LNCaP clone FGC (cell line): ENCODE results near the gene LIF.

ENCODE experiments used
- DNase-seq: peaks from one replicate; pipeline ENCODE4 v3.0.0-alpha.2; 2011; ENCODE audit warnings: low read depth
- H3K4me3 ChIP-seq: 2 replicates; pipeline ENCODE4 v1.5.1; 2011; ENCODE audit warnings: mild to moderate bottlenecking, low read depth, low read length, control low read depth
- CTCF ChIP-seq: IDR thresholded peaks from 2 replicates; pipeline ENCODE4 v1.5.1; 2012; ENCODE audit warnings: mild to moderate bottlenecking; ENCODE audit not compliant: control insufficient read depth, insufficient read depth; ENCODE audit errors: extremely low read depth

Gene LIF

GRCh38 chr22:30284666-30285065 lies 38.1 kb upstream of the LIF start:
- TF ChIP-seq CTCF = no peak
- no peak for DNase-seq
- no peak overlapping the region for H3K4me3 ChIP-seq

- TF ChIP-seq CTCF = no peak
- H3K4me3 ChIP-seq = no peak overlapping the region
- no peak for DNase-seq
Observed at GRCh38 chr22:30284172-30284571, 37.6 kb upstream of the LIF start.

GRCh38 chr22:30283342-30283741 lies 36.8 kb upstream of the LIF start:
- H3K4me3 ChIP-seq = no peak overlapping the region
- TF ChIP-seq CTCF = no peak
- no peak for DNase-seq

- no peak for DNase-seq
- no peak overlapping the region for H3K4me3 ChIP-seq
- no peak for TF ChIP-seq CTCF
Observed at GRCh38 chr22:30282616-30283046, 36.1 kb upstream of the LIF start.

GRCh38 chr22:30280505-30280904 lies 33.9 kb upstream of the LIF start:
- no peak overlapping the region for H3K4me3 ChIP-seq
- DNase-seq = no peak
- TF ChIP-seq CTCF = no peak

GRCh38 chr22:30279932-30280331 lies 33.4 kb upstream of the LIF start:
- H3K4me3 ChIP-seq = no peak overlapping the region
- no peak for TF ChIP-seq CTCF
- no peak for DNase-seq

- no peak for TF ChIP-seq CTCF
- no peak overlapping the region for H3K4me3 ChIP-seq
- DNase-seq = no peak
Observed at GRCh38 chr22:30279046-30279788, 32.7 kb upstream of the LIF start.
